Activated CD8-positive, alpha-beta memory T cell treated with anti-CD3 and anti-CD28 coated beads, Interleukin-2, amount 50 U/mL, for 4 hours (primary cell): ENCODE data around the gene MPZL2.
A peak's percentile ranks its signal among the peaks of the same experiment; 100 is the strongest.

Source experiments
- DNase-seq: peaks from one replicate; pipeline ENCODE4 v3.0.0-alpha.2; 2020

Gene MPZL2

DNA sequence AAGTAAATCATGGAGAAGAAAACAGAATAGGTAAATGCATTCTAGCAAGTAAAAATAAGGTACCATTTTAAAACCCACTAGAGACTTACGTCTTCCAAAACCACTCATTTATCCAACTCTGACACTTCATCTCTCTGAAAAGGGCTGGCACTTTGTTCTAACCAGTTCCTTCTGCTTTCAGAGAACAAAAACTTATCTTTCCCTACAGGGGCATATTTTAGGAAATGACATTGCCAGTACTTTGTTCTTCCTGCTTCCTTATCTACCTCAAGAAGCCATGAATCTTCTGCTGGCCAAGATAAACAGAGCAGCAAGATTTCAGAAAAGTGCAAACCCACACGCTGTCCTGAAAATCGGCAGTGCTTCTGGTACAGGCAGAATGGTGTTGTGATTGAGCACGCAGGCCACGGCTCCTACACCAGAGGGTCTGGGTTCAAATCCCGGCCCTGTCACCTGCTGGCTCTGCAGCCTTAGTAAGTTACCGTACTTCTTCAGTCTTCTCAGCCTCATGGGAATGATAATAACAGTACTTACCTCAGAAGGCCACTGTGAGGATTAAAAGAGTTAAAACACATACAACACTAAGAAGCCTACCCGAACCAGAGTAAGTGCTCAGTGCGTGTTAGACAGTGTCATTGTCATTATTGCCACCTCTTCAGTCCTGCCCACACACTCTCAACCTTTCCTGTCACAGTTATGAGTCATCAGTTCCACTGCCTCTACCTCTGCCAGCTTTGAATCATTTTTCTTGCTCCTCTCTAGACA is 22.9 kb downstream of the MPZL2 start:
- DNase-seq = peak; percentile 57

GRCh38 chr11:118239509-118240205 is 24.4 kb downstream of the MPZL2 start:
- DNase-seq = no peak

DNA sequence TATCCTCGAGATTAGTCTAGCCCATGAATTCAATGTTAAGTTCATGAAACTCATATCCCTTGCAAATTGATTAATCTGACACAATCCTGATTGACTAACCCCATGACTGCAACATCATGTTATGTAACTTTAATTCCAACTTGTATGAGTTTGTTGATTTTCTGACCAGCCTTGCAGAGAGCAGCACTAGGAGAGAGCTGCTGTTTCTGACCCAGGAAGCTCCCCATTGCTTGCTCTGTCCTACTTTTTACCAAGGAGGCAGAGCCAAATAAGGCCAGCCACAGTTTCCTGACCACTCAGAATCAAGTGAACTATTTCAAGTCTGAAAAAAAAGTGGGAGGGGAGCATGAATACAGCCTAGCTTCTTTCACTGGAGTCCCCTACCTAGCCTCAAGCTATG is 25.2 kb downstream of the MPZL2 start:
- no peak for DNase-seq

GRCh38 chr11:118238421-118238820 is 25.7 kb downstream of the MPZL2 start:
- DNase-seq = no peak

- DNase-seq = no peak
These were observed 27.9 kb downstream of the MPZL2 start for GRCh38 chr11:118236170-118236569.

- DNase-seq = no peak
These were observed 29.3 kb downstream of the MPZL2 start for GRCh38 chr11:118234833-118235232.

DNA sequence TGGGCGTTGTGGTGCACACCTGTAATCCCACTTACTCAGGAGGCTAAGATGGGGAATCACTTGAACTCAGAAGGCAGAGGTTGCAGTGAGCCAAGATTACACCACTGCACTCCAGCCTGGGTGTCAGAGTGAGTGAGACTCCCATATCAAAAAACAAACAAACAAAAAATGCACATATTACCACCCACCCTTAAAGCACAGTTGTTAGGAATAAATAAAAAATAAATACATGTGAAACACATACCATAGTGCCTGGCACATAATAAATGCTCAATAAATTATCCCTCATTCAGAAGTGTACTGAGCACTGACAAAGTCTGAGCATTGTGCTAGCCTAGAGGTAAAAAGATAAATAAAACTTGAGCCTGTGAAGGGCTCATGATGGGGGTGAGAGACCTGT is 30.2 kb downstream of the MPZL2 start:
- DNase-seq = no peak

DNA sequence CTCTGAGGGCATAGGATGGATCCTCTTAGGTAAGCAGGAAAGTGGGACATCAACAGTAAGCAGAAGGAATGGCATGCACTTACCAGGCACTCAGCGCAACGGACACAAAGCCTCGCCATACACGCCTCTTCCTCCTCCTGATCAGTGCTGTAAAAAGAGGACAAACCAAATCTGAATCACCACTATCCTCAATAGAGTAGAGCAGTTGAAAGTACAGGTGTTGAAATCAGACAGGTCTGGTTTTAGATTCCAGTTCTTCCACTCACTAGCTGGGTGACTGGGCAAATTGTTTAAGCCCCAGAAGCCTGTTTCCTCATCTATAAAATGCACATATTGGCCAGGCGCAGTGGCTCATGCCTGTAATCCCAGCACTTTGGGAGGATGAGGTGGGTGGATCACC is 30.7 kb downstream of the MPZL2 start:
- no peak for DNase-seq

GRCh38 chr11:118232659-118233058 is 31.4 kb downstream of the MPZL2 start:
- peak; percentile 59 for DNase-seq

- no peak for DNase-seq
These were observed 32.6 kb downstream of the MPZL2 start for GRCh38 chr11:118231461-118231860.

DNA sequence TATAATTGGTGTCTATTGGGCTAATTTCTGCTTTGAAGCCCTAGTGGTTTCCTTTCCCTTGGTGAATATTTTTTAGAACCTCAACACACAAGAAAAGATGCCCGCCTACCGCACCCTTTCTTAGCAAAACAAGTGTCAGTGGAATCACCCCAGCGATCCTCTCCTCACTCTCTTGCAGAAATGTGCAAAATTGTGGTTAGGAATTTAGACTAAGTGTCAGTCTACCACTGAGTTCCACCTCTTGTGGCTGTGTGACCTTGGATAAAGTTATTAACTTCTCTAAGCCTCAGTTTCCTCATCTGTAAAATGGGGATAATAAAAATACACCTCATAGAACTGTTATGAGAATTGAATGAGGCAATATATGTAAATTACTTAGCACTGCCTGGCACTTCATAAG is 34.0 kb downstream of the MPZL2 start:
- peak; percentile 58 for DNase-seq

DNA sequence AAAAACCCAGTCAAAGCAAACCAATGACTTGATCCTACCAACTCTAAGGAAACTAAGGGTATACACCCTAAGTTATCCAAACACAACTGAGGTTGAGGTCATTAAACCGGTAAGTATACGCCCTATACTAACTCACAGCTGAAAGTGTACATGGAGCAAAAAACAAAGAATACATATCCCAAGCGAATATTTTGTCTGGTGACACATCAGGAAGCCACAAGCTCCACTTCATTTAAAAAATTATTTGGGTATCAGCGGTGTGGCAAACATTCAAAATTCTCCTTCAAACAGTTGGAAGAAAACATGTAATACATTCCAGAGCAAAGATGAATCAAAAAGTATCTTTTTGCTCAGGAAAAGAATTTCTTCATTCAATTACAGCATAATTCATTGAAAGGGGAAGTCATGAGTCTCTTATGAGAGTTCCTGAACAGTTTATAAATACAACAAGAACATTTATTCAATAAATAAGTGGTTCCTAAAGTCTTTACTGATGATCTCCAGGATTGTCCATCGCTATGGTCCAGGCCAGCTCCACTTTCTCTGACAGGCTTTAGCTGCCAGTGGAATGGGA is 34.7 kb downstream of the MPZL2 start:
- no peak for DNase-seq

DNA sequence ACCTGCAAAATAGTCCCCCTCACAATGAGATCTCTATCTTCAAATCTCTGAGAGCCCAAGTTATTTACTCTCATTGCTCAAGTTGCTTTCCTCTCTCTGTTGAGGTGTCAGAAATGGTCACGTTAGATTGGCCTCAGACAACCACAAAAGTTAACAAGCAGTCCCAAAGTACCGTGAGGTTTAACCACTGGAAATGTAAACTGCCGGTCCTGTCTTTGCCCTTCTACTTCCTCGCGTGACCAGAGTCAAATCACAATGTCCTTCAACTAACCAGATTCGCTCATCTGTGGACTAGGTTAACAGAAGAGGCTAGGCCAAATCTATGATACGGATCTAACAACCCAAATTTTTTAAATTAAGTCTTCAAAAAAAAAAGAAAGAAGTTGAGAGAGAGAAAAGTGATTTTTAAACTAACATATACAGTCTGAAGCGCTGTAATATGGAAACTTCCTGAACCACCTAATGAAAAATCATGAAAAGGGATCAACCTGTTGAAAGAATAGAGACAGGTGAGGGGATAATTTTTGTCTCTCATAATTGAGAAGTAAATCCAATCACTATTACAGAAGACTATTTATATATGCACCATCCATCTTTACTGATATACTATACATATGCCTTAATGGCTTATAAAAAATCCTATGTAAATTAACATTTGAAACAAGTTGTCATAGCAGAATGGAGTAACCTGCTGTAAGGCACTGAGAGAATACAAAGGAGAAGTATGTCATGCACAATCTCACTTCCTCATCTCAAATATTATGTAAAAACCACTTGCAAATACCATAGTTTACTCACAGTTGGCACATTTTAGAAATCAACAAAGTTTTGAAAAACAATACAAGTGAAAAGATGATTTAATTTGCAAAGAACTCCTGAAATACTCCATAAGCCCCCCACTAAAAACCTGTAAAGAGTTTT is 36.0 kb downstream of the MPZL2 start:
- no peak for DNase-seq

DNA sequence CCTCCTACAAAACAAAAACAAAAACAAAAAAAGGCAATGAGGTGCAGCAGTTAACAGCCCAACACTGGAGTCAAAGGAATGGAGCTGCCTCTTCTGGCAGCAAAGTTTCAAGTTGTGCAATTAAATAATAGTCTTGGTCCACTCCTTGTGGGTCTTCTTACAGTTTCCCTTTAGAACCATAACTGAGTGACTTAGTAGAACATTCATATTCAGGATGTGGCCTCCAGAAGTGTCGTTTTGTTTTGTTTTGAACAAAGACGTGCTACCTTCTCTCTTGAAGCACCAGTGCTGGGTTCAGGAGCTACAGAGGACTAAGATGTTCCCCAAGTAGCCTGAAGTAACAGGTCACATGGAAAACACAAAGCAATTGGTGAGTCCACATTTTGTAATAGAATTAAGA is 37.3 kb downstream of the MPZL2 start:
- no peak for DNase-seq

GRCh38 chr11:118226296-118226695 is 37.8 kb downstream of the MPZL2 start:
- no peak for DNase-seq

- DNase-seq = peak; percentile 62
These were observed 39.4 kb downstream of the MPZL2 start, which contains the start of gene JAML for GRCh38 chr11:118224511-118225188. Gene JAML (minus strand): TSS chr11:118225011. CDS start chr11:118214866, 10,145 bp downstream.

DNA sequence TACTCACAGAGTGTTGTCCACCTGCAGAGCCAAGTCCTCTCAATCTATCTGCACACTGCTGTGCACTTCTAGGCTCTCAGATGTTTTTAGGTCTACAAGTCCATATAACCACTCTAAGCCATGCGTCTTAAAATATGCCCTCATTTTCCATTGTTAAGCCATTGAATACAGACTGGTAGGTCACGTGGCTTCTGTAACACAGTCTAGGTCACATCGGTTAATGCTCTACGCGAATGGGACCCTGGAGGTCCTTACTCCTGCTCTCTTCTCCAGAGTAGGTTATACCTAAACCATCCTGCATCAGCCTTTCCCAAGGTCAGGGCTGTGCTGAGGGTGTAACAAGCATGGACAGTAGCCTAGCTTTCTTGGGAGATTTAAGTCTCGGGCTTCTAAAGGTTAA is 40.1 kb downstream of the MPZL2 start:
- peak; percentile 43 for DNase-seq

GRCh38 chr11:118223570-118223969 is 40.5 kb downstream of the MPZL2 start:
- DNase-seq = no peak

DNA sequence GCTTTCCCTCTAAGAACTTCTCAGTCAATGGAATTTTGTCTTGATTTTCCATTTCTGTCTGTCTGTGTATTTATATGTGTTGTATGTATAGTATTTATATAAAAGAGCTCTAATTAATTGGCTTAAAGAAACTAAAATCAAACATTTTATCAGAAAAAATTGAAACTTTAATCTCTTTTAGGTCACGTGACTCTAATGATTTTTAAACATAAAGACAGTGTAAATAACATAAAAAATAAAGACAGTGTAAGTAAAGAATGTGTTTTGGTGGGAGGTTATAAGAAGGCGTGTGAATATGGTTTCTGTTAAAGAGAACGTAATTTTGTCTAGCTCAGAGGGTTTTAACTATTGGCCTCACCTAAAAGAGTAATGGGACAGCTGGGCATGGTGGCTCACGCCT is 41.7 kb downstream of the MPZL2 start:
- DNase-seq = no peak

DNA sequence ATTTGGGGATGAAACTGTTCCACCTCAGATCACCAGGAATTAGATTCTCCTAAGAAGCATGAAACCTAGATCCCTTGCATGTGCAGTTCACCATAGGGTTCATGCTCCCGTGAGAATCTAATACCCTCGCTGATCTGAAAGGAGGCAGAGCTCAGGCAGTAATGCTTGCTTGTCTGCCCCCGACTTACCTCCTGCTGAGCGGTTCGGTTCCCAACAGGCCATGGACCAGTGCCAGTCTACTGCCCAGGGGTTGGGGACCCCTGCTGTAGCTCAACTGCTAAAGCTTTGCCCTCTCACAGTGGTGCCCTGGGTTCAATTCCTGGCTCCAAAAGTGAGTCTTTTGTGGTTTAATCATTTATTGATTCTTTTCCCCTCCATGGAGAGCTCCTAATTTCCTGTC is 42.7 kb downstream of the MPZL2 start:
- no peak for DNase-seq

- no peak for DNase-seq
These were observed 44.4 kb downstream of the MPZL2 start for GRCh38 chr11:118219732-118220131.

DNA sequence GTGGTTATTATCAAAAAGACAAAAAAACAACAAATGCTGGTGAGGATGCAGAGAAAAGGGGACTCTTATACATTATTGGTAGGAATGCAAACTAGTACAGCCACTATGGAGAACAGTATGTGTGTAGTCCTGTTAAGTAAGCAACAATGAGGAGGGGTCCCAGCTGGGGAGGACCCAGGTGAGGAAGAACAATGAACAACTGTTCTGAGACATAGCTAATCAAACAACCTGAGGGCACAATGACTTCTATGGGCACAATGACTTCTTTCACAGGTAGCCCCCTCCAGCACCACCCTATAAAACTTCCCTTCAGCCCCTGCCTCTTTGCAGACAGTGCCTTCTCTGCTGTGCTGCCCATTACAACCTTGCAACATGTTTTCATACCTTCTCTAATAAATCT is 44.9 kb downstream of the MPZL2 start:
- no peak for DNase-seq
